ENCODE measurements around the gene HECTD2.
A peak's percentile ranks its signal among the peaks of the same experiment; 100 is the strongest.
"Not testable (repeated sequence)": the region's sequence is repeated elsewhere in the genome, so short reads cannot be mapped to it uniquely, and the experiment has no call there.

Gene HECTD2

GRCh38 chr10:91545384-91545783, 135.2 kb downstream of the HECTD2 start:
- DNase-seq, result no peak

- DNase-seq, result no peak
Observed at GRCh38 chr10:91545838-91546237, 135.7 kb downstream of the HECTD2 start.

GRCh38 chr10:91549262-91549661, 139.1 kb downstream of the HECTD2 start:
- no peak for DNase-seq

- no peak for DNase-seq
Observed at GRCh38 chr10:91550021-91550420, 139.9 kb downstream of the HECTD2 start.

- DNase-seq, result peak; percentile 52
Observed at GRCh38 chr10:91551856-91552255, 141.7 kb downstream of the HECTD2 start.

- no peak for DNase-seq
Observed at GRCh38 chr10:91552274-91553095, 142.3 kb downstream of the HECTD2 start.

- DNase-seq, result no peak
Observed at GRCh38 chr10:91555455-91555854, 145.3 kb downstream of the HECTD2 start.

- DNase-seq, result no peak
Observed at GRCh38 chr10:91556691-91557566, 146.8 kb downstream of the HECTD2 start.

GRCh38 chr10:91557651-91558111, 147.5 kb downstream of the HECTD2 start:
- no peak for DNase-seq

- no peak for DNase-seq
Observed at GRCh38 chr10:91558473-91558872, 148.3 kb downstream of the HECTD2 start.

- DNase-seq, result no peak
Observed at GRCh38 chr10:91559169-91559568, 149.0 kb downstream of the HECTD2 start.

- DNase-seq, result no peak
Observed at GRCh38 chr10:91559750-91560149, 149.6 kb downstream of the HECTD2 start.

- DNase-seq, result not testable (repeated sequence)
Observed at GRCh38 chr10:91560827-91561226, 150.7 kb downstream of the HECTD2 start.

GRCh38 chr10:91562839-91563581, 152.9 kb downstream of the HECTD2 start:
- no peak for DNase-seq

- no peak for DNase-seq
Observed at GRCh38 chr10:91564026-91564425, 153.9 kb downstream of the HECTD2 start.

Measured in NCI-H1092 (cell line).